GM21529 (cell line): Measurements from ENCODE around the gene GLB1L.

Experiments
- ATAC-seq: cut with Tn5 transposase; IDR thresholded peaks from one replicate; pipeline ENCODE4 v1.9.1; 2021; ENCODE audit not compliant: unreplicated experiment

Gene GLB1L

DNA sequence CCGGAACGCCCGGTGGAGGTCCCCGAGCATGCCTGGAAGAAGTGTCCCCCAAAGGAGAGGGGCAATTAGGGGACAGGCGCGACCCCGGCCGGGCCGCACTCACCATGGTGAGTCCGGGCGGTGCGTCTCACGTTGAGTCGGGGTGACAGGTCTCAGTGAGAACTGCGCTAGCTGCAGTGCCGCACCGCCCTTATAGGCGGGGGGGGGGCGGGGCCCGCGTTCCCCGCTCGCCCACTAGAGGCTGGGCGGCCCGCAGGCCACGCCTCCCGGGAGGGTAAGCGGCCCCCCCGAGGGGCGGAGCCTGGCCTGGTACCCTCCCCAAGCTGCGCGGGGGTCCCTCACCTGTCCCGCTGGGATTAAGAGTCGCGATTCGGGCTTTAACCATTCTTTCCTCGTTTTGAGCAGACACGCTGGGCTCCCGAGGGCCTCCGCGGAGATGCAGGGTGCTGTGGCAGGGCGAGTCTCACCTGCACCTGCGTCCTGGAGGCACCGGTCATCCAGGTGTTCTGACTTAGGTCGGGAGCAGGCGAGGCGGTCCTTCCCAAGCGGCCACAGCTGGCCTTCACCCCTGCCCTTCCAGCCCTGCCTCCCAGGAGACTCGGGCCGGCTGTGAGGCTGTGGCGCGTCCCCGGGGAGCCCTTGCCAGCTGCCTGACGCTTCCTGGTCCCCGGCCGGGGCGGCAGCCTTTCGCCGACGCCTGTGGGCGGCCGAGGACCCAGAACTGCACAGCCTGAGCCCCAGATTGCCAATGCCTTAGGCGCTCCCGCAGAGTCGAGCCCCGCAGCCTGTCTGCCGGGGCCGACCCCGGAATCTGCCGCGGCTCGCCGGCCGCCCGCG is 8.7 kb upstream of the GLB1L start, which contains the start of gene TUBA4A:
TSS of gene TUBA4A (minus strand) at position 166 of the 837 bp plus-strand sequence. CDS start at position 106, 60 bp downstream.
- peak; percentile 53 for ATAC-seq

DNA sequence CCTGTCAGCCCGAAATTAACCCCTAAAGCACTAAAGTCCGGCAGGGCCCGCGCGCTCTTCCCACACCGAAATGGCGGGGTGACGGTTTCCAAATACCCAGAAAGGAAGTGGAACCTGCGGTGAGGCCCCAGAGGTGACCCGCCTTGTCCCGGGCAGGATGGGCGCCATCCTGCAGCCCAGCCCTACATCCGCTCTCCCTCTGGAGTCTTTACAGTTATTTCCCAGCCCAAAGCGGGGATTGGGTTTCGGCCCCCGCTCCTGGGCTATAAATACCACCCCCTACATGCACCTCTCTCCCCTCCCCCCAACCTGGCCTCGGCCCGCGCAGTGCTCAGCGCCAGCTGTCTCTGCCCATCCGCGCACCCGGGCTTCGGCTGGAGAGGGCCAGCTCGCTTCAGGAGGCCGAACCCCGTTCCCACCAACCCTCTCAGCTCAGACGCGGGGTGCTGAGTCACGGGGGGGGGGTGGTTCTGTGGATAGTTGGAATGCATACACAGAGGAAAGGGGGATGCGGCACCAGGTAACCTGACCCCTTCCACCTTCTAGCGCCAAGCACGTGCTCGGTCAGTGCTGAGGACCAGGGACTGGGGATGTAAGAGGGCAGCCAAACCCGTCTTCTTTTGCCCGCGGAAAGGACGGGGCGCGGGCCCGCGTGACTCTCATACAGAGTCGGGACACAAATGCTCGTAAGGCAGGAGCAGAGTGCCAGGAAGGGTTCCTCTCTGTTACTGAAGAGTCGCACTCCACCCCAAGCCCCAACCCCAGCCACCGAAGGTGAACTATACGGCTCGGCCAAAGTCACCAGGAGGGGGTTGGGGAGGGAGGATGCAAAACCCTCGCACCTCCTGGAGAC is 7.9 kb upstream of the GLB1L start, which contains the start of gene TUBA4B:
TSS of gene TUBA4B (plus strand) at position 344 of the 853 bp plus-strand sequence. CDS start at position 509, 165 bp downstream.
- ATAC-seq, result peak; percentile 22

DNA sequence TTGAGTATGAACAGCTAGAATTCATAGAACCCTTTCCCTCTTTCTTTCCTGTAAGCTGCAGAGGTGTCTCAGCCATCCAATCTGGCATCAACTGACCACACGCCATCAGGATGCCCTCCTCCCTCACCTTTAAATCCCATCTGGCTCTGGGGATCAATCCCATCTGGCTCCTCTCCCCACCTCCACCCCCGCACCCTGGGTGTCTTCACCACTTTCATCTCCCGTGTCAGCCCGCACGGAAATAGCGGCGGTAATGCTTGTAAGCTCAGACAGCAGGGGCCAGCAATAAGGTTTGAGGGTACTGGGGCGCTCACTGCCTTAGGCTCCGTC is 7.3 kb upstream of the GLB1L start:
- no peak for ATAC-seq

DNA sequence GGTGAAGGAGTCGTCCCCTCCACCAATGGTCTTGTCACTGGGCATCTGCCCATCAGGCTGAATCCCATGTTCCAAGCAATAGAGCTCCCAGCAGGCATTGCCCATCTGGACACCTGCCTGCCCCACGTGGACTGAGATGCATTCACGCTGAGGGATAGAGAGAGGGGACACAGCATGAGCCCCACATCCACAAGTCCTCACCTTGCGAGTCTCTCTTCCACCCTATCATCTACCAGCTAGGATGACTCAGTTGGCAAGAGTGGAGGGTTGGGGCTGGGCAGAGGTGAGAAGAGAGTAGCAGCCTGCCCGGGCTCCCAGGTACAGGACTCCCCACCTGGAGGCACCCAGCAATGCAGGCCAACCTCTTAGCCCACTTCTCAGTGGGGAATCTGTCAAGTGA is 6.8 kb upstream of the GLB1L start:
- ATAC-seq, result no peak

DNA sequence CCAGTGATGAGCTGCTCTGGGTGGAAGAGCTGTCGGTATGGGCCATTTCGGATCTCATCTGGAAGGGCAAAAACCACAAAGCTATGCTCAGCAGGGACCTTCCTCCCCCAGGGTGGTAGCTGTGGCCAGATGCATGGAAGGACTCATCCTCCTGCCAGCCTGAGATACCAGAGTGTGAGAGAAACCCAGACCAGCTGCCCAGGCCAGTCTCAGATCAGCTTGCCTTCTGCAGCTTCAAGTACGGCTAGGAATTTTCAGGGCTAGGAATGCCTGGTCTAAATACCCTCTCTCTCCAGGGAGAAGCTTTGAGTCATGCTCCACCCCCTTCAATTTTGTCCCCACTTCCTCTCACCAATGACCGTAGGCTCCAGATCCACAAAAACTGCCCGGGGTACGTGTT is 6.4 kb upstream of the GLB1L start:
- ATAC-seq, result no peak

DNA sequence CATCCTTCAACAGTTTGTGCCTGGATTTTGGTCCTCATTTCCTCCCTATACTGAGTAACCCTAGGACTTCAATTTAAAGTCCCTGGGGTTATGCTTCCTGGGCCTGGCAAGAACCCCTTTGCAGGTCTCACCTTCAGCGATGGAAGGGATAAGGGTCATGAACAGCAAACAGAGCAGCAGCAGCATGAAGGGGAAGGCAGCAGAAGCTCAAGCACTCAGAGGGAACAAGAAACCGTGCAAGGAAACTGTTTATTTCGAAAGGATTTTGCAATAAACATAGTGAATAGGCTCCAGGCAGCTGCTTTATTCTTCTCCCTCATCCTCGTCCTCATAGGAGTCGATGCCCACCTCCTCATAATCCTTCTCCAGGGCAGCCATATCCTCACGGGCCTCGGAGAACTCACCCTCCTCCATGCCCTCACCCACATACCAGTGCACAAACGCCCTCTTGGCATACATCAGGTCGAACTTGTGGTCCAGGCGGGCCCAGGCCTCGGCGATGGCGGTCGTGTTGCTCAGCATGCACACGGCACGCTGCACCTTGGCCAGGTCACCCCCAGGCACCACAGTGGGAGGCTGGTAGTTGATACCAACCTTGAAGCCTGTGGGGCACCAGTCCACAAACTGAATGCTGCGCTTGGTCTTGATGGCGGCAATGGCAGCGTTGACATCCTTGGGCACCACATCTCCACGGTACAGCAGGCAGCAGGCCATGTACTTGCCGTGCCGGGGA is 5.0 kb upstream of the GLB1L start:
- ATAC-seq, result no peak

DNA sequence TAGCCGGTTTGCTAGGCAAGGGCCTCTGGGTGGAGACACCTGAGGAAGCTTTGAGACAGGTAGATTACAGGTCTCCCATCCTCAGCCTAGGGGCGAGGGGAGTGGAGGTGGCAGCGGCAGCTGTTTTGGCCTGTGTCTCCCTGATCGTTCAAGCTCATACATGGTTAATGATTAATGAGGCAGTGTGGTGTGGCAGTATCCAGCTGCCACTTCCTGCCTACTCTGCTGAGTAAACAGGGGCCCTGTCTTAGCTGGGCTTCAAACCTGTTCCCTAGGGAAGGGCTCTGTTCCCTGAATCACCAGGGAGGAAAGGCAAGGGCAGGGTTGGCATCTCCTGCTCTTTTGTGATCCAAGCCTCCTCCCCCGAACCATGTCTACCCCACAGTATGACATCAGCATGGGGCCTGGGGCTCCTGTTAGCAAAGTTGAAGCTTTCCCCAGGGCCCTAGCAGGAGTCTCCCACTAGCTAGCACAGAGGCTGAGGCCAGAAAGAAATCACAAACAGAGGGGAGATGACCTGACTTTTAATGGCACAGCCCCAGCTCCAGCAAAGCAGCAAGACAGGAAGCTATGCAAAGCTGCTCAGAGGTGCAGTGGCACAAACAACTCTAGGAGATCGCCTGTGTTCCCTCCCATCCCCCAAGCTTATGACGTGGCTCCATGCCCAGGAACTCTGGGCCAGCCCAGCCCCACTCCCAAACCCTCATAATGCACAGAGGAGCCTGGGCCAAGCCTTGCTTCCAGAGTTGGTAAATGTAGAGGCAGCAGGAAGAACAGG is 4.1 kb upstream of the GLB1L start:
- ATAC-seq, result peak; percentile 30

DNA sequence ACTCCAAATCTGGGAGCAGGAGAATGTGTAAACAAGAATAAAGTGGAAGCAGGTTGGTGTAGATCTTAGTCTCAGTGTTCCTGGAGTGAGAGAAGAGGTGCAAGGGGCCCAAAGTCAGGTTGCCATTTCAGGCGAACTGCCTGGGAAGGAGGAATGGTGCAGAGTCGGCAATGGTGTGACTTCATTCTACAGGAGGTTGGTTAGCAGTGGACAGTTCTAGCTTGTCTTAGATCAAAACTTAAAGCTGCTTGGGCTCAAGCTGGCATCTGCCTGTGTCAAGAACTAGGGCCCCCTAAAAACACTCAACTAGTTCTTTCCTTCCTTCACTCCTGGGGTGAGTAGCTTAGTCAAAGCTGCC is 3.6 kb upstream of the GLB1L start:
- ATAC-seq, result no peak

DNA sequence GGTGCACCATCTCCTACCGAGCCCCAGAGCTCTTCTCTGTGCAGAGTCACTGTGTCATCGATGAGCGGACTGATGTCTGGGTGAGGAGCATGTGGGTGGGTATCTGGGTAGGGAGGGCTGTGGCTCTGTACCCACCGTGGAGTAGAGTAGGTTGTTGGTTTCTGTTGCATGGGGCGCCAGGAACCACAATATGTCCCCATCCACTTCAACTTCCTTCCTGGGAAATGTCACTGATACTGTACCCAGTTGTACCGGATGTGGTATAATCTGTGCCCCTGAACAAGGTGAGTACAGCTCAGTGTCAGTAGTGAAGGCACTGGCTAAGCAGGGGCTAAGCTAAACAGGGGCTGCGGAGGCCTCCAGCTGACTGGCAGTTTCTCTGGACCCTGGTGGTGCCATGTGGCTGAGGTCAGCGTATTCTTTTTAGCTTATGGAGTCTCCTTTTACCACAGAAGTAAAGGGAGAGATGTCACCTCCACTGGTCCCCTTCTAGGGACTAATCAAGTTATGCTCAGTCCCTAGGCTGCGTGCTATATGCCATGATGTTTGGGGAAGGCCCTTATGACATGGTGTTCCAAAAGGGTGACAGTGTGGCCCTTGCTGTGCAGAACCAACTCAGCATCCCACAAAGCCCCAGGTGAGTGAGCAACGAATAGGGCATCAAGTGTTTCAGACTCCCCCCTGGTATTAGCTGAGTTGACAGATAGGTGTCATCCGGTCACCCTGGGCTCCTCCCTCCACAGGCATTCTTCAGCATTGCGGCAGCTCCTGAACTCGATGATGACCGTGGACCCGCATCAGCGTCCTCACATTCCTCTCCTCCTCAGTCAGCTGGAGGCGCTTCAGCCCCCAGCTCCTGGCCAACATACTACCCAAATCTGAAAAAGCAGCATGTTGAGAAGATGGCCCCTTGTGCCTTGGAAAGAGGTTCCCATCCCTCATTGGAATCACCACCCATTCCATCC is 2.7 kb upstream of the GLB1L start:
- no peak for ATAC-seq

DNA sequence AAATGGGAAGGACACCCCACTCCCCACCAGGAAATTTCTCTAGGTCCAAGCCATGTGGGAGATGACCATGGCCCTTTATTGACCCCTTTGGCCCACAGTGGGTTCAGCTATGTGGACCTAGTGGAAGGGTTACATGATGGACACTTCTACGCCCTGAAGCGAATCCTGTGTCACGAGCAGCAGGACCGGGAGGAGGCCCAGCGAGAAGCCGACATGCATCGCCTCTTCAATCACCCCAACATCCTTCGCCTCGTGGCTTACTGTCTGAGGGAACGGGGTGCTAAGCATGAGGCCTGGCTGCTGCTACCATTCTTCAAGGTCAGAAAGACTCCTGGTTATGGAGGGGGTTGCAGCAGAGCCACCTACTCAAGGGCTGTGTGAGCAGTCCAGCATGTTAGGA is 1.3 kb upstream of the GLB1L start:
- no peak for ATAC-seq

DNA sequence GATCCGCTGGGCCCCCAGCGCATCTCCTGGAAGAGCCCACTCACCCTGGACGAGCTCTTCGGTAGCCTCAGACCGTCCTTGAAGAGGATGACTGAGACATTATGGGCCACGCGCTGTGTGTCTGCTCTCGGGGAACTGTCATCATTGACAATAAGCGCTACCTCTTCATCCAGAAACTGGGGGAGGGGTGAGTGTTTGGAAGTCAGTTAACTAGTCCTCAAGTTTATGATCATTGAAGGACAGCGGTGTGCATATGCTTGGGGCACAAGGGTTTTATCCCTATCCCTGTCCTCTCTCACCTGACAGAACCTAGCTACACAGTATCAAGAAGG is 621 bp upstream of the GLB1L start:
- no peak for ATAC-seq

DNA sequence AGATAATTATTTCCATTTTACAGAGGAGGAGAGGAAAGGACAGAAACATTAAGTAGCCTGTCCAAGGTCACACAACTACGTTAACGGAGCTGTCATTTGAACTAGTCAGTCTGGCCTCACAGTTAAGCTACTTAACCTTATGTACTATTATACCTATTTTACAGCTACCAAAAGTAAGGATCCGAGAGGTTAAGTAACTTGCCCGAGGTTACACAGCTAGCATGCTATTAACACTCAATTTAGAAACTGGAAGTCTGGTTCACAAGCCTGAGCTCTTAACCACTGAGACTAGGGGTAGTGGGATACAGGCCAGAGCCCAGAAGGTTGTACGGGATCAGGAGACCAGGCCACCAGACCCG is 476 bp downstream of the GLB1L start:
- ATAC-seq, result no peak

DNA sequence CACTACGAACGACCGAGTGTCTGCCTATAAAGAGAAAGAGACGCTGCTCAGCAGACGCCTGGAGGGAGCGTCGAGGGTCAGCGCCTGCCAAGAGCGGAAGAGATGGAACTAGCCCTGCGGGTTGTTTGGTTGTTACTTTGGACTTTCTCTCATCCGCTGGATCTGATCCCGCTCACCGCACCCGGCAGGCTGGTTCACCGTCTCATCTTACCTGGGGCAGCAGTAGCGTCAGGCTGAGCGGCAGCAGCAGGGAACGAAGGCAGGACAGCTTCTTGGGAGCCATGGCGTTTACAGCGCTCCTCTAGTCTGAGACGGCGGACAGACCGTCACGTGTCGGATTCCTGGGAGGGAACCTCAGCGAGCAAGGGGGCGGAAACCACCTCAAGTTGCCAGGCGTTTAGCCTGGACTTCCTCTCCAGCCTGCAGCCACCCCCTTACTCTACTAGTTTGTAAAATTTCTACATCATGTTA is 1.9 kb downstream of the GLB1L start:
- no peak for ATAC-seq

DNA sequence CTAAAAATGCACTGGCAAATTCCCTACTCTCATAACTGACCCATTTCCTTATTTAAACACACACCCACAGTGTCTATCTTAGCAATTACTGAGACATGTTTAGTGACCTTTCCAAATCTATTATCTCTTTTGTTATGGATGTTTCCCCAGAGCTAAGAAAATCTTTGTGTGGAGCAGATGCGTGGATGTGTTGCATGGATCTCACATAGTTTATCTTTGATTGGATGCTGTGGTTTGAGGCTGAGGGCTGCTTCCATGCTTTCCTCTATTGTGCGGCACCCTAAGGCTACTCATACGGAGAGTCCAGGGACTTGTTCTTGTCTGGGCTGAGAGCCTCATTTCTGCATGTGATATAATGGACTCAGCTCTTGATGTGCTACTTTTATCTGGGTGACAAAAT is 10.9 kb downstream of the GLB1L start:
- ATAC-seq, result no peak

DNA sequence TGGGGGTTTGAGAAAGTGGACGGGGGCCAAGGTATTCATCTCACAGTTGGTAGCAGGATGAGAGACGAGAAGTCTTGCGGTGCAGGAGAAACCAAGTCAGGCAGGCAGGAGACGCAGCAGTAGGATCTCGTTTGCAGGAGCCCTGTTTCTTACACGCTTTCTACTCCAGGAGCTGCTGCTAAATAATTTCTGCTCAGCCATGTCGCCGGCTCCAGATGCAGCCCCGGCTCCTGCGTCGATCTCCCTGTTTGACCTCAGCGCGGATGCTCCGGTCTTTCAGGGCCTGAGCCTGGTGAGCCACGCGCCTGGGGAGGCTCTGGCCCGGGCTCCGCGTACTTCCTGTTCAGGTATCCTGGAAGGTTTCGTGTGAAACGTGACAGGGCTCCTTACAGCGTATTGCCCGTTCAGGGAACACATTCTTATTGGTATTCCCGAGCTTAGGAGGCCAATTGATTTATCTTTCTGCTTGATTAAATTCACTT is 15.1 kb downstream of the GLB1L start:
- ATAC-seq, result peak; percentile 25

DNA sequence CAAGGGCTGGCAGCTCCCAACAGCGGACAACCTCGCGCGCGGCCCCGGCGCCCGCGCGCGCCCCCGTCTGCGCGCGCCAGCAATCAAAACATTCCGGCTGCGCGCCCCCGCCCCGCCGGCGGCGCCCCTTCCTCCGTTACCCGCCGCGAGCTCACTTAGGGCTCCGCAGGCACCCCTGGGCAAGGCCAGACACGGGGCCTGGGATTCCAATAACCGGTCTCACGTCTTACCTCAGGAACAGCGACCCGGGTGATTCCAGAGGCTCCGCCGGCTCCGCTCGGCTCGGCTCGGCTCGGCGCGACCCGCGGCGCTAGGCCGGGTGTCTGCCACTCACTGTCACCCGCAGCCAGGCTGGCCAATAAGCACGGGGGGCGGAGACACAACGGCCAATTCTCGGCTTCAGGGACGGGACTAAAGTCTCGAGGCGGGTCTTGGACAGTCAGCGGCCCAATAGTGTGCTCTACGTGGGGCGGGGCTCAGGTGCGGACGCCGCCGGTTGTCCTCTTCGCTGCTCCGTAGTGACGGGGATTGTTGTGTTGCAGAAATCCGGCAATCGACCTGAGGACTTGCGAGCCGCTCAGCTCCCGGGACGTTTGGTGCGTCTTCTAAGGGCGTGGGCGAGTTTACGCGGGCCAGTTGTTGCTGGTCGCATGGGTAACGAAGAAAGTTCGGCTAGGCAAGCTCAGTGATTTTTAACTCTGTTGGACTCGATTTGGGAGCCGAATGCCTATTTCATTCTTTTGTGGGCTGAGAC is 15.8 kb downstream of the GLB1L start, which contains the start of the genes ANKZF1 and ATG9A:
TSS of gene ANKZF1 (plus strand) at position 502 of the 754 bp plus-strand sequence. CDS start 452 bp downstream, outside the sequence.
TSS of gene ATG9A (minus strand) at position 332 of the 754 bp plus-strand sequence. CDS start 1,612 bp downstream, outside the sequence.
- peak; percentile 96 for ATAC-seq

DNA sequence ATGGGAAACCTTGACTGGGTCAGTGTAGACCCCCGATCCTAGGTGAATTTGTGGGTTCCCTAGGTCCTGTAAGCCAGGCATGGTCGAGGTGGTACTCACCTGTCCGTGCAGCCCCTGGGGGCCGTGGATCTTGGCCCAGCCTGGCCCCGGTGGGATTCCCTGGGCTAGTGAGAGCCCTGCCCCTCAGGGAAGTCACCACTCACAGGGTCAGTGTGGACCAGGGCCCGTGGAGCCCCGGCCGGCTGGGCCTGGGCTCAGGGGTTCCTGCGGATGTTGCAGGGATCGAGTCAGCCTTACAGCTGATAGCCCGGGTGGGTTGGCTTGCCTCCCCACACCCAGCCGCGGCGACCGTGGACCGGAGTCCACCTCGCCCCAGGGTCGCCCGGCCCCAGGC is 16.3 kb downstream of the GLB1L start:
- peak; percentile 9 for ATAC-seq
